Right atrium auricular region (tissue), 2 donors: ENCODE measurements around the gene PDE9A. TPM values are rescaled to one million over a fixed set of nuclear protein-coding genes. Genes with fewer than 3 reads are reported as not detected.

Experiments used
- DNase-seq: peaks from one replicate; pipeline ENCODE4 v3.0.0-alpha.2; 2019; ENCODE audit warnings: low spot score
- H3K27ac ChIP-seq, 2 donors: fragments of 200-600 bp; sonication (generic); 1 replicate in 1 of 2; 2 replicates in 1 of 2; pipeline ENCODE4 v1.5.1; 2016 to 2019
- H3K27me3 ChIP-seq, 2 donors: fragments of 200-600 bp; sonication (generic); one replicate each; pipeline versions ENCODE4 v1.5.1 to v1.6.0; 2017 to 2019
- H3K36me3 ChIP-seq: fragments of 200-600 bp; sonication (generic); one replicate; pipeline ENCODE4 v1.5.1; 2016
- H3K4me1 ChIP-seq, 2 donors: fragments of 200-600 bp; sonication (generic); one replicate each; pipeline versions ENCODE4 v1.5.1 to v1.6.0; 2017 to 2019
- H3K4me3 ChIP-seq, 2 donors: fragments of 200-600 bp; sonication (generic); 1 replicate in 1 of 2; 2 replicates in 1 of 2; pipeline ENCODE4 v1.5.1; 2017 to 2019; ENCODE audit warnings: mild to moderate bottlenecking in 1 of 2, moderate library complexity in 1 of 2
- H3K9me3 ChIP-seq, 2 donors: fragments of 200-600 bp; sonication (generic); one replicate each; pipeline ENCODE4 v1.5.1; 2019
- CTCF ChIP-seq, 2 donors: fragments of 200-600 bp; sonication (generic); IDR thresholded peaks; one replicate each; pipeline ENCODE4 v1.5.1; 2019; ENCODE audit warnings: antibody characterized with exemption in 2 of 2
- total RNA-seq, 2 donors: library from RNA; depleted of rRNA; stranded (reverse); fragments of >200 nt; gene quantifications; one replicate each; pipeline ENCODE4 v1.1.0, GENCODE V29; 2016

PDE9A gene
- total RNA-seq, 2 donors from 2014 or later = 1.1 to 2.0 TPM

- no peak for TF ChIP-seq CTCF (IDR thresholded peaks at IDR 0.05)
- Histone ChIP-seq H3K4me3 (no peak overlapping the region), H3K36me3 (no peaks in the 10 kb centered on the region), H3K27me3 (no peaks in the 10 kb centered on the region), H3K27ac (no peak overlapping the region), H3K4me1 (peaks cover 0 to 36% of the 10 kb centered on the region in 2 donors), H3K9me3 (no peaks in the 10 kb centered on the region)
- no peak for DNase-seq
Measured at GRCh38 chr21:42721341-42721824, 68.0 kb downstream of the PDE9A start.

GRCh38 chr21:42722153-42722552, 68.7 kb downstream of the PDE9A start:
- Histone ChIP-seq H3K4me1 (peaks cover 0 to 36% of the 10 kb centered on the region in 2 donors), H3K9me3 (no peaks in the 10 kb centered on the region), H3K27ac (no peak overlapping the region), H3K4me3 (no peak overlapping the region), H3K27me3 (no peaks in the 10 kb centered on the region), H3K36me3 (no peaks in the 10 kb centered on the region)
- no peak for TF ChIP-seq CTCF (IDR thresholded peaks at IDR 0.05)
- DNase-seq = no peak

DNA sequence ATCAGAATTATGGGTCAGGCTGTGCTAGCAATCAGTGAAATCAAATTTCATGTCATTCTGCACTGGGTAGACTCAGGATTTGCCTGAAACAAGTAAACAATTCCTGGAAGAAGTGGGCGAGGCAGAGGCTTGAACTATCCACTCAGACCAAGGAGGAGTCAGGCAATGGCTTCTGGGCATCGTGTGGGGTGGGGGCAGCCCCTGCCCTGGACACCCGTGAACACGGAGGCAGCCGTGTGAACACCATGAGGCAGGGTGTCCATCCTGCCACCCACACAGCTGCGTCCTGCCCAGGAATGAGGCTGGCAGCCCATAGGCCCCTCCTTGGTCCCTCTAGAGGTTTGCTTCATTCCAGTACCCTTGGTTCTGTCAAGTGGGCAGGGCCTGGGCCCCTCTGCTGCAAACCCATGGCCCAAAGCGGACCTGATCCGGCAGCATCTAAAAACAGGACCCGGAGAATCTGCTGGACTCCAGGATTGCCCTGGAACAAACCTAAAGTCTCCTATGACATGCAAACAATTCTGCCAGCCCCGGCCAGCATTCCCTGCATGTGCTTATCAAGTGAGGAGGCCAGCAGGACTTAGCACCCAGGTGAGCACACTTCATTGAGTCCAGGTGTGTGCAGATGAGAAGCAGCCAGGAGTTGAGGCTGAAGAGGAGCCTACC, 69.5 kb downstream of the PDE9A start:
- Histone ChIP-seq H3K4me3 (no peak overlapping the region), H3K27ac (no peak overlapping the region), H3K36me3 (no peaks in the 10 kb centered on the region), H3K27me3 (no peaks in the 10 kb centered on the region), H3K4me1 (peaks cover 0 to 36% of the 10 kb centered on the region in 2 donors), H3K9me3 (no peaks in the 10 kb centered on the region)
- no peak for TF ChIP-seq CTCF (IDR thresholded peaks at IDR 0.05)
- DNase-seq = no peak

GRCh38 chr21:42724226-42724920, 71.0 kb downstream of the PDE9A start:
- H3K27ac ChIP-seq = no peak overlapping the region
- H3K9me3 ChIP-seq = peaks cover 0 to 7% of the 10 kb centered on the region in 2 donors
- no peaks in the 10 kb centered on the region for H3K36me3 ChIP-seq
- no peak for DNase-seq
- peaks cover 0 to 36% of the 10 kb centered on the region in 2 donors for H3K4me1 ChIP-seq
- no peaks in the 10 kb centered on the region for H3K27me3 ChIP-seq
- no peak overlapping the region for H3K4me3 ChIP-seq
- no peak for TF ChIP-seq CTCF (IDR thresholded peaks at IDR 0.05)

- Histone ChIP-seq H3K27ac (no peak overlapping the region), H3K4me3 (no peak overlapping the region), H3K9me3 (peaks cover 0 to 9% of the 10 kb centered on the region in 2 donors), H3K4me1 (peaks cover 0 to 36% of the 10 kb centered on the region in 2 donors), H3K27me3 (no peaks in the 10 kb centered on the region), H3K36me3 (no peaks in the 10 kb centered on the region)
- no peak for DNase-seq
- TF ChIP-seq CTCF (IDR thresholded peaks at IDR 0.05) = no peak
Measured at GRCh38 chr21:42725416-42725930, 72.1 kb downstream of the PDE9A start.
